Activated CD8-positive, alpha-beta memory T cell treated with anti-CD3 and anti-CD28 coated beads for 48 hours (primary cell): ENCODE data around the gene SLC1A4.
A peak's percentile ranks its signal among the peaks of the same experiment; 100 is the strongest.
"Not testable (repeated sequence)": the region's sequence is repeated elsewhere in the genome, so short reads cannot be mapped to it uniquely, and the experiment has no call there.

Source experiments
- DNase-seq, 3 experiments: peaks; one replicate each; pipeline ENCODE4 v3.0.0-alpha.2; 2020; ENCODE audit warnings: low read depth in 2 of 3, low spot score in 2 of 3

Gene SLC1A4

GRCh38 chr2:64989126-64989981 lies at the start of gene SLC1A4:
SLC1A4 (plus strand) TSS chr2:64989399; CDS start chr2:64989644, 245 bp downstream.
- DNase-seq = peak; percentile 67 to 78 (median 69)

- DNase-seq = no peak
These were observed 48.1 kb upstream of the SLC1A4 start for GRCh38 chr2:64941143-64941542.

GRCh38 chr2:64941801-64942200 lies 47.4 kb upstream of the SLC1A4 start:
- DNase-seq = no peak

- DNase-seq = no peak
These were observed 46.5 kb upstream of the SLC1A4 start for GRCh38 chr2:64942693-64943092.

GRCh38 chr2:64943387-64944150 lies 45.6 kb upstream of the SLC1A4 start:
- no peak for DNase-seq

GRCh38 chr2:64944484-64944883 lies 44.7 kb upstream of the SLC1A4 start:
- DNase-seq = no peak

GRCh38 chr2:64945973-64946768 lies 43.0 kb upstream of the SLC1A4 start:
- peak; percentile 37 to 50 (median 41) for DNase-seq

- DNase-seq = no peak
These were observed 42.4 kb upstream of the SLC1A4 start for GRCh38 chr2:64946769-64947247.

GRCh38 chr2:64947885-64948284 lies 41.3 kb upstream of the SLC1A4 start:
- no peak for DNase-seq

GRCh38 chr2:64950226-64951160 lies 38.7 kb upstream of the SLC1A4 start:
- no peak for DNase-seq

- DNase-seq = no peak
These were observed 37.8 kb upstream of the SLC1A4 start for GRCh38 chr2:64951306-64951953.

- no peak for DNase-seq
These were observed 37.1 kb upstream of the SLC1A4 start for GRCh38 chr2:64952096-64952495.

GRCh38 chr2:64952511-64953482 lies 36.4 kb upstream of the SLC1A4 start:
- DNase-seq = no peak

GRCh38 chr2:64955467-64955866 lies 33.7 kb upstream of the SLC1A4 start:
- DNase-seq = no peak

GRCh38 chr2:64957109-64957903 lies 31.9 kb upstream of the SLC1A4 start:
- no peak for DNase-seq

GRCh38 chr2:64958556-64958955 lies 30.6 kb upstream of the SLC1A4 start:
- no peak for DNase-seq

- no peak for DNase-seq
These were observed 28.4 kb upstream of the SLC1A4 start for GRCh38 chr2:64960819-64961218.

- DNase-seq = not testable (repeated sequence)
These were observed 26.1 kb upstream of the SLC1A4 start for GRCh38 chr2:64963138-64963537.
